ENCODE data around the gene OR9K2. TPM values are rescaled to one million over a fixed set of nuclear protein-coding genes. Genes with fewer than 3 reads are reported as not detected.

OR9K2 gene, protein sequence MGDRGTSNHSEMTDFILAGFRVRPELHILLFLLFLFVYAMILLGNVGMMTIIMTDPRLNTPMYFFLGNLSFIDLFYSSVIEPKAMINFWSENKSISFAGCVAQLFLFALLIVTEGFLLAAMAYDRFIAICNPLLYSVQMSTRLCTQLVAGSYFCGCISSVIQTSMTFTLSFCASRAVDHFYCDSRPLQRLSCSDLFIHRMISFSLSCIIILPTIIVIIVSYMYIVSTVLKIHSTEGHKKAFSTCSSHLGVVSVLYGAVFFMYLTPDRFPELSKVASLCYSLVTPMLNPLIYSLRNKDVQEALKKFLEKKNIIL
- not detected in 2 replicates for total RNA-seq

DNA sequence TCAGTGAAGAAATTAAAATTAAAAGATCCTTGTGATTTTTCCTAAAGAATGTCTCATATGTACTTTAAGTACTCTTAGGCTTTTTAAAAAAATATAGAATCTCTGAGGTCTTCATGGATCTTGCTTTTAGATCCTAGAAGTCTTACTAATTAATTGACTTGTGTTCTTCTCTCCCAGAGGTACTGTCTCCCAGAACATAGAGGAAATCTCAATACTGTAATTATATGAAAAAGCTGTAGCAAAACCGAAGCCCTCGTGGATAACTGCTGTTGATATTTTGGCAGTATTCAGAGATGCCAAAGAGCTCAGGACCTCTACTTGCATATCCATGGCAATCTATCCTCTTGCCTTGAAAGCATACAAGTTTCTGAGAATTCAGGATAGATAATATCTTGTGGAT, at the start of gene OR9K2:
Gene OR9K2 (plus strand): TSS at position 301 of the 400 bp plus-strand sequence. CDS start 3,429 bp downstream, outside the sequence.

Other genes with a start within 250 kb of the OR9K2 start
- not detected in 2 replicates for gene TESPA1, start 141.6 kb upstream of the OR9K2 start, total RNA-seq
- gene NEUROD4, start 106.4 kb upstream of the OR9K2 start, total RNA-seq: not detected in 2 replicates
- gene OR10A7, start 94.6 kb downstream of the OR9K2 start, total RNA-seq: not detected in 2 replicates
- not detected in 2 replicates for gene OR6C74, start 118.2 kb downstream of the OR9K2 start, total RNA-seq
- gene OR6C6, start 170.2 kb downstream of the OR9K2 start, total RNA-seq: not detected in 2 replicates
- not detected in 2 replicates for gene OR6C1, start 187.9 kb downstream of the OR9K2 start, total RNA-seq
- gene OR6C3, start 204.3 kb downstream of the OR9K2 start, total RNA-seq: not detected in 2 replicates
- gene OR6C75, start 236.6 kb downstream of the OR9K2 start, total RNA-seq: not detected in 2 replicates

Data from mammary microvascular endothelial cell (primary cell).